Liver (tissue), 3 donors: ENCODE results near the gene CPA2.

Experiments
- EGR1 ChIP-seq, 2 donors: IDR thresholded peaks; 2 replicates each; pipeline ENCODE4 v1.6.1; 2016 to 2018; ENCODE audit warnings: antibody characterized with exemption in 2 of 2, low read depth in 2 of 2
- FOXA1 ChIP-seq: IDR thresholded peaks from 2 replicates; pipeline ENCODE4 v1.6.1; 2016; ENCODE audit warnings: antibody characterized with exemption
- GABPA ChIP-seq, 2 donors: IDR thresholded peaks in 1 of 2; conservative IDR thresholded peaks in 1 of 2; 2 replicates each; pipeline ENCODE4 v1.6.1; 2016; ENCODE audit warnings: antibody characterized with exemption in 2 of 2, mild to moderate bottlenecking in 1 of 2, moderate library complexity in 1 of 2
- RAD21 ChIP-seq, 2 donors: IDR thresholded peaks; 2 replicates each; pipeline ENCODE4 v1.6.1; 2016; ENCODE audit warnings: antibody characterized with exemption in 2 of 2, mild to moderate bottlenecking in 2 of 2
- SP1 ChIP-seq: IDR thresholded peaks from 2 replicates; pipeline ENCODE4 v1.6.1; 2018; ENCODE audit warnings: antibody characterized with exemption, mild to moderate bottlenecking
- TAF1 ChIP-seq: conservative IDR thresholded peaks from 2 replicates; pipeline ENCODE4 v1.6.1; 2016; ENCODE audit warnings: antibody characterized with exemption, mild to moderate bottlenecking
- TF ChIP-seq, protein P1 (sequence below): fragments of 150-350 bp; IDR thresholded peaks from 2 replicates; pipeline ENCODE4 v1.5.1; 2017; ENCODE audit warnings: improper control_type of control experiment, low read depth, low read length; ENCODE audit not compliant: missing input control
- TF ChIP-seq, protein P2 (sequence below): IDR thresholded peaks from 2 replicates; pipeline ENCODE4 v1.6.1; 2016; ENCODE audit warnings: antibody characterized with exemption, mild to moderate bottlenecking
- TF ChIP-seq, protein P3 (sequence below): IDR thresholded peaks from 2 replicates; pipeline ENCODE4 v1.6.1; 2016; ENCODE audit warnings: antibody characterized with exemption
- donor health status: healthy.
- donor health status: healthy.

DNA sequence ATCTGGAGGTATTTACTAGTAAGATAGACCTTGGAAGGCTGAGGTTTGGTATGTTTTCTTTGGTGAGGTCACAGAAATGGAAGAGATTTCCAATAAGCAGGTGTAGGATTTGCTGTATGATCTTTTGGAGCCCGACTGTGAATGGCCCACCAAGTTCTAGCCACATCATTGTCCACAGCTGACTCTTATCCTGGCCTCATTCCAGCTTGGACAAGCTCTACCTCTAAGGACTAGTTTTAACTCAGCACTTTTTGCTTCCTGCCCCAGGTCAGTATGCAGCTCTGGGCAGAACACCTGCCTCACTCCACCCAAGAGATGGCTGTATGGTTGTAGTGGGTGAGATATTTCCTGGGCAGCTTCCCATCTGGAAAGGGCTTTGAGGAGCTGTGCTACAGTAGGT lies 20.2 kb downstream of the CPA2 start:
- TF ChIP-seq TAF1 (no peak), FOXA1 (no peak), EGR1 (IDR thresholded peaks at IDR 0.05; ENCODE audit: low read depth in 2 of 2) (no peak), SP1 (no peak), RAD21 (IDR thresholded peaks at IDR 0.05) (no peak), GABPA (IDR thresholded peaks at IDR 0.05 in 1 of 2, conservative IDR thresholded peaks at IDR 0.05 in 1 of 2) (no peak)
- TF ChIP-seq, protein P1, sequence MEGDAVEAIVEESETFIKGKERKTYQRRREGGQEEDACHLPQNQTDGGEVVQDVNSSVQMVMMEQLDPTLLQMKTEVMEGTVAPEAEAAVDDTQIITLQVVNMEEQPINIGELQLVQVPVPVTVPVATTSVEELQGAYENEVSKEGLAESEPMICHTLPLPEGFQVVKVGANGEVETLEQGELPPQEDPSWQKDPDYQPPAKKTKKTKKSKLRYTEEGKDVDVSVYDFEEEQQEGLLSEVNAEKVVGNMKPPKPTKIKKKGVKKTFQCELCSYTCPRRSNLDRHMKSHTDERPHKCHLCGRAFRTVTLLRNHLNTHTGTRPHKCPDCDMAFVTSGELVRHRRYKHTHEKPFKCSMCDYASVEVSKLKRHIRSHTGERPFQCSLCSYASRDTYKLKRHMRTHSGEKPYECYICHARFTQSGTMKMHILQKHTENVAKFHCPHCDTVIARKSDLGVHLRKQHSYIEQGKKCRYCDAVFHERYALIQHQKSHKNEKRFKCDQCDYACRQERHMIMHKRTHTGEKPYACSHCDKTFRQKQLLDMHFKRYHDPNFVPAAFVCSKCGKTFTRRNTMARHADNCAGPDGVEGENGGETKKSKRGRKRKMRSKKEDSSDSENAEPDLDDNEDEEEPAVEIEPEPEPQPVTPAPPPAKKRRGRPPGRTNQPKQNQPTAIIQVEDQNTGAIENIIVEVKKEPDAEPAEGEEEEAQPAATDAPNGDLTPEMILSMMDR, result no peak
- TF ChIP-seq, protein P2, sequence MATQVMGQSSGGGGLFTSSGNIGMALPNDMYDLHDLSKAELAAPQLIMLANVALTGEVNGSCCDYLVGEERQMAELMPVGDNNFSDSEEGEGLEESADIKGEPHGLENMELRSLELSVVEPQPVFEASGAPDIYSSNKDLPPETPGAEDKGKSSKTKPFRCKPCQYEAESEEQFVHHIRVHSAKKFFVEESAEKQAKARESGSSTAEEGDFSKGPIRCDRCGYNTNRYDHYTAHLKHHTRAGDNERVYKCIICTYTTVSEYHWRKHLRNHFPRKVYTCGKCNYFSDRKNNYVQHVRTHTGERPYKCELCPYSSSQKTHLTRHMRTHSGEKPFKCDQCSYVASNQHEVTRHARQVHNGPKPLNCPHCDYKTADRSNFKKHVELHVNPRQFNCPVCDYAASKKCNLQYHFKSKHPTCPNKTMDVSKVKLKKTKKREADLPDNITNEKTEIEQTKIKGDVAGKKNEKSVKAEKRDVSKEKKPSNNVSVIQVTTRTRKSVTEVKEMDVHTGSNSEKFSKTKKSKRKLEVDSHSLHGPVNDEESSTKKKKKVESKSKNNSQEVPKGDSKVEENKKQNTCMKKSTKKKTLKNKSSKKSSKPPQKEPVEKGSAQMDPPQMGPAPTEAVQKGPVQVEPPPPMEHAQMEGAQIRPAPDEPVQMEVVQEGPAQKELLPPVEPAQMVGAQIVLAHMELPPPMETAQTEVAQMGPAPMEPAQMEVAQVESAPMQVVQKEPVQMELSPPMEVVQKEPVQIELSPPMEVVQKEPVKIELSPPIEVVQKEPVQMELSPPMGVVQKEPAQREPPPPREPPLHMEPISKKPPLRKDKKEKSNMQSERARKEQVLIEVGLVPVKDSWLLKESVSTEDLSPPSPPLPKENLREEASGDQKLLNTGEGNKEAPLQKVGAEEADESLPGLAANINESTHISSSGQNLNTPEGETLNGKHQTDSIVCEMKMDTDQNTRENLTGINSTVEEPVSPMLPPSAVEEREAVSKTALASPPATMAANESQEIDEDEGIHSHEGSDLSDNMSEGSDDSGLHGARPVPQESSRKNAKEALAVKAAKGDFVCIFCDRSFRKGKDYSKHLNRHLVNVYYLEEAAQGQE, result no peak
- TF ChIP-seq, protein P3, sequence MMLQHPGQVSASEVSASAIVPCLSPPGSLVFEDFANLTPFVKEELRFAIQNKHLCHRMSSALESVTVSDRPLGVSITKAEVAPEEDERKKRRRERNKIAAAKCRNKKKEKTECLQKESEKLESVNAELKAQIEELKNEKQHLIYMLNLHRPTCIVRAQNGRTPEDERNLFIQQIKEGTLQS, result no peak
